Activated CD8-positive, alpha-beta T cell treated with anti-CD3 and anti-CD28 coated beads for 36 hours (primary cell): Measurements from ENCODE around the gene WDFY2. TPM values are rescaled to one million over a fixed set of nuclear protein-coding genes. Genes with fewer than 3 reads are reported as not detected.
"Not testable (repeated sequence)": the region's sequence is repeated elsewhere in the genome, so short reads cannot be mapped to it uniquely, and the experiment has no call there.

Experiments used
- ATAC-seq: fragments of 200-7000 bp; cut with Tn5 transposase; one replicate; pipeline ENCODE4 v1.10.0; 2021; ENCODE audit warnings: mild to moderate bottlenecking, moderate library complexity
- CTCF ChIA-PET: fragments of 350-600 bp; sonication (Branson Sonifier 250); formaldehyde crosslinking; loops from one replicate; lab custom pipeline; 2021; ENCODE audit warnings: antibody characterized with exemption; lab: Charles Lee
- POLR2A ChIA-PET: fragments of 350-600 bp; sonication (Branson Sonifier 250); formaldehyde crosslinking; loops from one replicate; lab custom pipeline; 2021; ENCODE audit warnings: antibody characterized with exemption; lab: Charles Lee
- DNase-seq: peaks from one replicate; pipeline ENCODE4 v3.0.0-alpha.2; 2020
- H3K27ac Mint-ChIP-seq: one replicate; pipeline ENCODE4 v1.8.0; 2021; ENCODE audit warnings: mild to moderate bottlenecking, mixed read lengths
- H3K27me3 Mint-ChIP-seq: one replicate; pipeline ENCODE4 v1.8.0; 2021; ENCODE audit warnings: mixed read lengths
- H3K36me3 Mint-ChIP-seq: one replicate; pipeline ENCODE4 v1.8.0; 2021; ENCODE audit warnings: low read depth, mixed read lengths
- H3K4me1 Mint-ChIP-seq: one replicate; pipeline ENCODE4 v1.8.0; 2021; ENCODE audit warnings: low read depth, mixed read lengths
- H3K4me3 Mint-ChIP-seq: one replicate; pipeline ENCODE4 v1.8.0; 2021; ENCODE audit warnings: mild to moderate bottlenecking, moderate library complexity, mixed read lengths
- H3K9me3 Mint-ChIP-seq: one replicate; pipeline ENCODE4 v1.8.0; 2021; ENCODE audit warnings: mixed read lengths
- CTCF ChIP-seq: fragments of 200-600 bp; IDR thresholded peaks from one replicate; pipeline ENCODE4 v1.8.0; 2022; ENCODE audit warnings: antibody characterized with exemption, mild to moderate bottlenecking
- intact Hi-C: fragments of 100-400 bp; cut with micrococcal nuclease; formaldehyde crosslinking; loops from one replicate; pipeline ENCODE4 v1.10.0; 2022
- total RNA-seq, 2 experiments: library from RNA; stranded (reverse); gene quantifications; one replicate each; pipeline ENCODE4 v1.2.3, GENCODE V29; 2021

The WDFY2 gene
- total RNA-seq, 2 experiments from 2014 or later, result 11.2 to 11.6 TPM

GRCh38 chr13:51645761-51646670 is 61.8 kb downstream of the WDFY2 start:
- TF ChIP-seq CTCF, result no peak
- Mint-ChIP-seq H3K4me3 (peak overlapping the region; percentile 15), H3K27ac (peak overlapping the region; percentile 89), H3K9me3 (no peaks in the 10 kb centered on the region), H3K27me3 (no peaks in the 10 kb centered on the region), H3K4me1 (peaks cover 41% of the 10 kb centered on the region), H3K36me3 (peaks cover 5% of the 10 kb centered on the region)
- no peak for DNase-seq
- intact Hi-C loops, result no loop called here
- ChIA-PET CTCF (interaction anchor here (1.0 to 1.7 kb wide), 4 partner anchors 19 to 118 kb away, joined by 3 to 5 read pairs (median 4); no protein-coding TSS in a partner anchor), POLR2A (interaction anchor here (0.7 to 1.4 kb wide), 4 partner anchors 12 to 195 kb away, joined by 3 to 5 read pairs (median 4); no protein-coding TSS in a partner anchor)
- peak; percentile 34 for ATAC-seq

- intact Hi-C loops, result no loop called here
- DNase-seq (no peak), ATAC-seq (no peak)
- Mint-ChIP-seq H3K4me1 (peaks cover 41% of the 10 kb centered on the region), H3K27ac (no peak overlapping the region), H3K36me3 (peaks cover 9% of the 10 kb centered on the region), H3K9me3 (peaks cover 4% of the 10 kb centered on the region), H3K27me3 (no peaks in the 10 kb centered on the region), H3K4me3 (no peak overlapping the region)
- ChIA-PET CTCF (no interaction called here), POLR2A (no interaction called here)
- TF ChIP-seq CTCF, result no peak
These were observed 62.8 kb downstream of the WDFY2 start for GRCh38 chr13:51647067-51647466.

- H3K27ac Mint-ChIP-seq, intact Hi-C loops, H3K27me3 Mint-ChIP-seq, DNase-seq, POLR2A ChIA-PET, ATAC-seq, H3K4me3 Mint-ChIP-seq, H3K4me1 Mint-ChIP-seq, CTCF ChIA-PET: not testable (repeated sequence)
- Mint-ChIP-seq H3K9me3 (peaks cover 14% of the 10 kb centered on the region), H3K36me3 (peaks cover 17% of the 10 kb centered on the region)
These were observed 67.9 kb downstream of the WDFY2 start for GRCh38 chr13:51652193-51652592.

GRCh38 chr13:51659276-51660127 is 75.2 kb downstream of the WDFY2 start:
- DNase-seq (no peak), ATAC-seq (no peak)
- intact Hi-C loops, result no loop called here
- ChIA-PET CTCF (no interaction called here), POLR2A (no interaction called here)
- H3K9me3 Mint-ChIP-seq, result peaks cover 15% of the 10 kb centered on the region
- TF ChIP-seq CTCF, result no peak
- H3K36me3 Mint-ChIP-seq, result peaks cover 8% of the 10 kb centered on the region
- no peak overlapping the region for H3K27ac Mint-ChIP-seq
- H3K4me3 Mint-ChIP-seq, result no peak overlapping the region
- peaks cover 12% of the 10 kb centered on the region for H3K4me1 Mint-ChIP-seq
- no peaks in the 10 kb centered on the region for H3K27me3 Mint-ChIP-seq

- CTCF ChIA-PET, result no interaction called here
- H3K9me3 Mint-ChIP-seq, result peaks cover 8% of the 10 kb centered on the region
- intact Hi-C loops, result no loop called here
- peaks cover 6% of the 10 kb centered on the region for H3K36me3 Mint-ChIP-seq
- DNase-seq (no peak), ATAC-seq (no peak)
- no peak overlapping the region for H3K27ac Mint-ChIP-seq
- H3K27me3 Mint-ChIP-seq, result no peaks in the 10 kb centered on the region
- H3K4me3 Mint-ChIP-seq, result no peak overlapping the region
- H3K4me1 Mint-ChIP-seq, result peaks cover 17% of the 10 kb centered on the region
- no peak for TF ChIP-seq CTCF
- POLR2A ChIA-PET, result no interaction called here
These were observed 76.6 kb downstream of the WDFY2 start for GRCh38 chr13:51660813-51661212.
